Stomach (tissue), 9 donors: ENCODE data around the gene CMTM4. TPM values are rescaled to one million over a fixed set of nuclear protein-coding genes. Genes with fewer than 3 reads are reported as not detected.

Source experiments
- DNase-seq, 2 donors: peaks; one replicate each; pipeline versions ENCODE4 v3.0.0 to v3.0.0-alpha.2; 2013 to 2019
- H3K27ac ChIP-seq, 5 donors: fragments of 200-600 bp in 4 of 5; sonication (generic) in 4 of 5; one replicate each; pipeline ENCODE4 v1.5.1; 2013 to 2019; ENCODE audit warnings: mild to moderate bottlenecking in 1 of 5, moderate library complexity in 1 of 5
- H3K27me3 ChIP-seq, 3 donors: fragments of 200-600 bp; sonication (generic); one replicate each; pipeline ENCODE4 v1.5.1; 2017 to 2019; ENCODE audit warnings: mixed run types in 1 of 3
- H3K36me3 ChIP-seq, 4 donors: fragments of 200-600 bp; sonication (generic); 1 replicate in 3 of 4; 2 replicates in 1 of 4; pipeline ENCODE4 v1.5.1; 2016 to 2019
- H3K4me1 ChIP-seq, 4 donors: fragments of 200-600 bp; sonication (generic); one replicate each; pipeline ENCODE4 v1.5.1; 2016 to 2019
- H3K4me3 ChIP-seq, 4 donors: fragments of 200-600 bp; sonication (generic) in 3 of 4; one replicate each; pipeline ENCODE4 v1.5.1; 2016 to 2019; ENCODE audit warnings: mild to moderate bottlenecking in 1 of 4
- H3K9me3 ChIP-seq, 4 donors: fragments of 200-600 bp; sonication (generic); one replicate each; pipeline ENCODE4 v1.5.1; 2016 to 2019
- CTCF ChIP-seq, 7 experiments: fragments of 450-650 bp in 4 of 7; fragments of 200-600 bp in 3 of 7; sonication (generic) in 3 of 7; IDR thresholded peaks; one replicate each; pipeline ENCODE4 v1.5.1; 2016 to 2019; ENCODE audit warnings: antibody characterized with exemption in 7 of 7, control low read depth in 2 of 7, mild to moderate bottlenecking in 1 of 7
- EP300 ChIP-seq: sonication (generic); formaldehyde crosslinking; IDR thresholded peaks from one replicate; pipeline ENCODE4 v1.6.1; 2017; ENCODE audit warnings: antibody characterized with exemption
- POLR2A ChIP-seq, 4 donors: fragments of 450-650 bp; IDR thresholded peaks; one replicate each; pipeline ENCODE4 v1.6.1; 2016; ENCODE audit warnings: antibody characterized with exemption in 4 of 4, control low read depth in 2 of 4, mild to moderate bottlenecking in 1 of 4, moderate library complexity in 1 of 4
- POLR2AphosphoS5 ChIP-seq, 3 donors: sonication (generic); formaldehyde crosslinking; IDR thresholded peaks; one replicate each; pipeline ENCODE4 v1.6.1; 2016; ENCODE audit warnings: antibody characterized with exemption in 3 of 3
- WGBS, 5 donors: extraction: QIAGEN DNeasy Blood & Tissue Kit in 3 of 5; methylation state at CpG; one replicate each; pipeline versions ENCODE4 v1.1.5 to v1.1.7; 2013 to 2018; 5-methylcytosine and 5-hydroxymethylcytosine counted together
- intact Hi-C: fragments of 100-400 bp; cut with DNase I; formaldehyde crosslinking; loops from one replicate; pipeline ENCODE4 v1.15.1; 2023; ENCODE audit warnings: low total_unique reads
- polyA plus RNA-seq, 3 donors: library from polyadenylated mRNA; stranded (reverse); fragments of 200-250 nt; gene quantifications; one replicate each; pipeline ENCODE4 v1.2.3, GENCODE V29; 2013
- total RNA-seq, 5 donors: library from RNA; depleted of rRNA; stranded (reverse); fragments of >200 nt; gene quantifications; one replicate each; pipeline versions ENCODE4 v1.1.0 to v1.2.3, GENCODE V29; 2014 to 2016
- donor health status: healthy with polysubstance abuse.
- donor health status: Bipolar disorder and iron deficiency.
- donor health status: healthy.

Gene CMTM4
- total and polyA plus RNA-seq, 8 donors, result 10.5 to 244 (median 42.1) TPM

- peaks cover 0 to 9% (median 3%) of the 10 kb centered on the region in 4 donors for H3K9me3 ChIP-seq
- no peak overlapping the region for H3K4me3 ChIP-seq
- DNase-seq, result no peak
- no peaks in the 10 kb centered on the region for H3K27me3 ChIP-seq
- no peak overlapping the region for H3K27ac ChIP-seq
- peaks cover 0 to 9% (median 2%) of the 10 kb centered on the region in 4 donors for H3K4me1 ChIP-seq
- WGBS, 5 donors, result 83 to 94% (median 91%) methylated on average over 6 of the region's 6 CpGs
- TF ChIP-seq EP300 (no peak), POLR2AphosphoS5 (IDR thresholded peaks at IDR 0.05) (no peak), CTCF (IDR thresholded peaks at IDR 0.05) (no peak), POLR2A (IDR thresholded peaks at IDR 0.05) (no peak)
- H3K36me3 ChIP-seq, result peaks cover 8 to 16% (median 15%) of the 10 kb centered on the region in 4 donors
- intact Hi-C loops, result no loop called here
Observed at GRCh38 chr16:66714062-66714461, 17.5 kb upstream of the CMTM4 start.

GRCh38 chr16:66713076-66713475, 16.5 kb upstream of the CMTM4 start:
- H3K9me3 ChIP-seq, result peaks cover 0 to 9% (median 3%) of the 10 kb centered on the region in 4 donors
- 51 to 64% (median 58%) methylated on average over 2 of the region's 2 CpGs for WGBS, 5 donors
- H3K4me3 ChIP-seq, result no peak overlapping the region
- H3K36me3 ChIP-seq, result peaks cover 0 to 6% (median 5%) of the 10 kb centered on the region in 4 donors
- TF ChIP-seq CTCF (IDR thresholded peaks at IDR 0.05) (no peak), EP300 (no peak), POLR2AphosphoS5 (IDR thresholded peaks at IDR 0.05) (no peak), POLR2A (IDR thresholded peaks at IDR 0.05) (no peak)
- H3K27ac ChIP-seq, result no peak overlapping the region
- intact Hi-C loops, result no loop called here
- DNase-seq, result no peak
- H3K4me1 ChIP-seq, result peaks cover 0 to 9% (median 2%) of the 10 kb centered on the region in 4 donors
- H3K27me3 ChIP-seq, result no peaks in the 10 kb centered on the region

- Histone ChIP-seq H3K4me1 (peaks cover 0 to 9% (median 2%) of the 10 kb centered on the region in 4 donors), H3K4me3 (no peak overlapping the region), H3K9me3 (peaks cover 0 to 9% (median 3%) of the 10 kb centered on the region in 4 donors), H3K36me3 (peaks cover 0 to under 1% (median 0%) of the 10 kb centered on the region in 4 donors), H3K27me3 (no peaks in the 10 kb centered on the region), H3K27ac (no peak overlapping the region)
- no peak for TF ChIP-seq POLR2AphosphoS5 (IDR thresholded peaks at IDR 0.05)
- TF ChIP-seq POLR2A (IDR thresholded peaks at IDR 0.05), result no peak
- no peak for TF ChIP-seq EP300
- TF ChIP-seq CTCF (IDR thresholded peaks at IDR 0.05), result no peak
- intact Hi-C loops, result no loop called here
- DNase-seq, result no peak
Observed at GRCh38 chr16:66712512-66712911, 16.0 kb upstream of the CMTM4 start.

GRCh38 chr16:66711581-66711980, 15.0 kb upstream of the CMTM4 start:
- Histone ChIP-seq H3K9me3 (peaks cover 0 to 9% (median 3%) of the 10 kb centered on the region in 4 donors), H3K27me3 (no peaks in the 10 kb centered on the region), H3K36me3 (no peaks in the 10 kb centered on the region), H3K27ac (no peak overlapping the region), H3K4me3 (no peak overlapping the region), H3K4me1 (peaks cover 0 to 12% (median 2%) of the 10 kb centered on the region in 4 donors)
- intact Hi-C loops, result no loop called here
- no peak for DNase-seq
- TF ChIP-seq POLR2A (IDR thresholded peaks at IDR 0.05) (no peak), POLR2AphosphoS5 (IDR thresholded peaks at IDR 0.05) (no peak), CTCF (IDR thresholded peaks at IDR 0.05) (no peak), EP300 (no peak)
